ENCODE data around the gene TAF4. TPM values are rescaled to one million over a fixed set of nuclear protein-coding genes. Genes with fewer than 3 reads are reported as not detected.

Gene TAF4
- total RNA-seq, 2 donors from 2014 or later, result 17.8 to 19.5 TPM

- H3K36me3 Mint-ChIP-seq (ENCODE audit: low read depth), result no peaks in the 10 kb centered on the region
- H3K27ac Mint-ChIP-seq, result no peak overlapping the region
- no peak overlapping the region for H3K4me3 Mint-ChIP-seq
- H3K27me3 Mint-ChIP-seq, result no peaks in the 10 kb centered on the region
- DNase-seq (no peak), ATAC-seq (no peak)
- H3K9me3 ChIP-seq (ENCODE audit: control insufficient read depth, low read length, poor library complexity, severe bottlenecking), result no peaks in the 10 kb centered on the region
- H3K4me1 Mint-ChIP-seq, result peaks cover 8% of the 10 kb centered on the region
Measured at GRCh38 chr20:62014488-62014775, 51.2 kb downstream of the TAF4 start.

GRCh38 chr20:62012631-62013030 lies 53.0 kb downstream of the TAF4 start:
- DNase-seq (no peak), ATAC-seq (no peak)
- H3K27me3 Mint-ChIP-seq, result no peaks in the 10 kb centered on the region
- no peaks in the 10 kb centered on the region for H3K9me3 ChIP-seq (ENCODE audit: control insufficient read depth, low read length, poor library complexity, severe bottlenecking)
- peaks cover 4% of the 10 kb centered on the region for H3K36me3 Mint-ChIP-seq (ENCODE audit: low read depth)
- H3K4me3 Mint-ChIP-seq, result no peak overlapping the region
- H3K4me1 Mint-ChIP-seq, result peaks cover 9% of the 10 kb centered on the region
- H3K27ac Mint-ChIP-seq, result no peak overlapping the region

DNA sequence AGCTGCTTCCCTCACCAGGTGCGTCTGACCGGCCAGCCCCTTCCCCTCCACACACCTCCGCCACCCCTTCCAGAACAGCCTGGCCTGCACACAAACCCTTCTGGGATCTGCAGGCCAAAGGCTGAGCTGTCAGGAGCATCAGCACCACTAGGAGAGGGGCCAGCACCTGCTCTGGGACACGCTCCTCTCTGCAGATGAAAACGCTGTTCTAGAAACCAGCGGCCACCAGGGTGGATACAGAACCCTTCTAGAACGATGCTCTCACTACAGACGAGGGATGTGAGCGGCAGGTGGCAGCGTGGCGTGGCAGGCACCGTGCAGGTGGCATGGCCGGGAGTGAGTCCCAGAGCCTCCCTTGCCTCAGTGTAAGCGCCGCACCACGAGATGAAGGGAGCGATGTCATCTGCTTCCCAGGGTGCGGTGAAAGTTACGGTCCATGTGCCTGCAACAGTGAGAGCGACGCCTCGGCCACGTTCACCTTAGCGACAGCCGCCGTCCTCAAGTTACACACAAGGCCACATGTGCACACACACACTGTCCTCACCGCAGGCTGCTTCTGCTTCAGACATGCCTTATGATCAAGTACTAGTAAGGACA lies 53.6 kb downstream of the TAF4 start:
- DNase-seq (no peak), ATAC-seq (no peak)
- H3K9me3 ChIP-seq (ENCODE audit: control insufficient read depth, low read length, poor library complexity, severe bottlenecking), result no peaks in the 10 kb centered on the region
- Mint-ChIP-seq H3K4me1 (peaks cover 9% of the 10 kb centered on the region), H3K4me3 (no peak overlapping the region), H3K27me3 (no peaks in the 10 kb centered on the region), H3K36me3 (ENCODE audit: low read depth) (peaks cover 4% of the 10 kb centered on the region), H3K27ac (no peak overlapping the region)

DNA sequence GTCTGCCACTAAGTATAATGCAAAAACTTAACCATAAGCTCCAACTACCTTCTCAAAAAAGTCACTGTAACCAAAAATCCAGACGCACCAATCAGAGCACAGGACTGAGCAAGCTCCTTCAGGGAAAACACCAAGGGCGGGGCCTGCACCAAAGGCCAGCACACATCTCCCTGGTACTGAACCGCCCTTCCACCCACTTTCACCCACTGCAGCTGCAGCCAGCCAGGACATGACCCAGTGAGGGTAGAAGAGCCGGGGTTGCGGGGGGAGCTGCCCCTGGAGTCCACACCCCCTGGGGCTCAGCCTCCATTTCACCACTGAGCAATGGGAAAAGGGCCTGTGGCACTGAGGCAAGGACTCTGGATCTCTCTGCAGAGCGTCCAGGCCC lies 54.3 kb downstream of the TAF4 start:
- H3K27me3 Mint-ChIP-seq, result no peaks in the 10 kb centered on the region
- H3K9me3 ChIP-seq (ENCODE audit: control insufficient read depth, low read length, poor library complexity, severe bottlenecking), result no peaks in the 10 kb centered on the region
- H3K4me3 Mint-ChIP-seq, result no peak overlapping the region
- H3K4me1 Mint-ChIP-seq, result peaks cover 9% of the 10 kb centered on the region
- ATAC-seq (no peak), DNase-seq (no peak)
- H3K27ac Mint-ChIP-seq, result peak overlapping the region; percentile 43
- H3K36me3 Mint-ChIP-seq (ENCODE audit: low read depth), result peaks cover 4% of the 10 kb centered on the region

- DNase-seq (peak; percentile 40 to 58 (median 51)), ATAC-seq (peak; percentile 83)
- H3K9me3 ChIP-seq (ENCODE audit: control insufficient read depth, low read length, poor library complexity, severe bottlenecking), result no peaks in the 10 kb centered on the region
- Mint-ChIP-seq H3K4me3 (no peak overlapping the region), H3K36me3 (ENCODE audit: low read depth) (peaks cover 4% of the 10 kb centered on the region), H3K4me1 (peaks cover 12% of the 10 kb centered on the region), H3K27ac (peak overlapping the region; percentile 43), H3K27me3 (no peaks in the 10 kb centered on the region)
Measured at GRCh38 chr20:62010551-62011402, 54.9 kb downstream of the TAF4 start.

GRCh38 chr20:62009869-62010445 lies 55.7 kb downstream of the TAF4 start:
- Mint-ChIP-seq H3K27ac (no peak overlapping the region), H3K36me3 (ENCODE audit: low read depth) (peaks cover 4% of the 10 kb centered on the region), H3K4me3 (no peak overlapping the region), H3K4me1 (peaks cover 11% of the 10 kb centered on the region), H3K27me3 (no peaks in the 10 kb centered on the region)
- no peaks in the 10 kb centered on the region for H3K9me3 ChIP-seq (ENCODE audit: control insufficient read depth, low read length, poor library complexity, severe bottlenecking)
- no peak for DNase-seq
- ATAC-seq, result no peak

- no peak overlapping the region for H3K27ac Mint-ChIP-seq
- H3K9me3 ChIP-seq (ENCODE audit: control insufficient read depth, low read length, poor library complexity, severe bottlenecking), result no peaks in the 10 kb centered on the region
- peak overlapping the region; percentile 52 for H3K4me3 Mint-ChIP-seq
- peaks cover 11% of the 10 kb centered on the region for H3K4me1 Mint-ChIP-seq
- H3K36me3 Mint-ChIP-seq (ENCODE audit: low read depth), result peaks cover 4% of the 10 kb centered on the region
- H3K27me3 Mint-ChIP-seq, result no peaks in the 10 kb centered on the region
- DNase-seq (no peak), ATAC-seq (no peak)
Measured at GRCh38 chr20:62009322-62009721, 56.4 kb downstream of the TAF4 start.

DNA sequence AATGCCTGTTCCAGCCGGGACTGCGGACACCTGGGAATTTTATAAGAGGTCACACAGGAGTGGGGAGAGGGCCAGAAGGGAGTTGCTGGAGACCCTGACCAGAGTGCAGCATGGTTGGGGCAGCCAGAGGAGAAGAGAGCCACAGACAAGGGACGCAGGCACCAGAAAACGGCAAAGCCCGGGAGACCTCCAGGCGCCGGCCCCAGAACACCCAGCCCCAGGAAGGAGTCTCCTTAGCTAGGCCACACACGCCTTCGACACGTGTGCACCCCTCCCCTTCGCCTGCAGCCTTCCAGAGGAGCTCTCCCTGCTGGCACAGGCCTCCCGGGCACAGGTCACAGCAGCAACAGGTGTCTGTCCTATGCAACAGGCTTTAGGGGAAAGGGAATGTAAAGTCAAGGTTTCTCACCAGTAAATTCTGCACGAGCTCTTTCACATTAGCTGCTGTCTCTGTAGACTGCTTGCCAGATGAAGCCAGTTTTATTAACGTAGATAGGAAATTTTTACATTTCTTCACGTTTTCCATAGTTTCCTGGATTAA lies 57.0 kb downstream of the TAF4 start:
- Mint-ChIP-seq H3K4me3 (no peak overlapping the region), H3K27me3 (no peaks in the 10 kb centered on the region), H3K4me1 (peaks cover 11% of the 10 kb centered on the region), H3K36me3 (ENCODE audit: low read depth) (peaks cover 4% of the 10 kb centered on the region), H3K27ac (no peak overlapping the region)
- ATAC-seq, result no peak
- no peaks in the 10 kb centered on the region for H3K9me3 ChIP-seq (ENCODE audit: control insufficient read depth, low read length, poor library complexity, severe bottlenecking)
- DNase-seq, result no peak

- DNase-seq, result no peak
- H3K27ac Mint-ChIP-seq, result no peak overlapping the region
- ATAC-seq, result no peak
Measured at GRCh38 chr20:62007127-62007647, 58.5 kb downstream of the TAF4 start.

GRCh38 chr20:62006482-62006881 lies 59.2 kb downstream of the TAF4 start:
- H3K27me3 Mint-ChIP-seq, result no peaks in the 10 kb centered on the region
- peaks cover 11% of the 10 kb centered on the region for H3K4me1 Mint-ChIP-seq
- H3K9me3 ChIP-seq (ENCODE audit: control insufficient read depth, low read length, poor library complexity, severe bottlenecking), result no peaks in the 10 kb centered on the region
- H3K27ac Mint-ChIP-seq, result no peak overlapping the region
- ATAC-seq (no peak), DNase-seq (no peak)
- no peak overlapping the region for H3K4me3 Mint-ChIP-seq
- H3K36me3 Mint-ChIP-seq (ENCODE audit: low read depth), result peaks cover 7% of the 10 kb centered on the region

More at GRCh38 chr20:62007127-62007647, 58.5 kb downstream of the TAF4 start:
- no peak overlapping the region for H3K4me3 Mint-ChIP-seq
- H3K4me1 Mint-ChIP-seq, result peaks cover 11% of the 10 kb centered on the region
- peaks cover 4% of the 10 kb centered on the region for H3K36me3 Mint-ChIP-seq (ENCODE audit: low read depth)
- H3K27me3 Mint-ChIP-seq, result no peaks in the 10 kb centered on the region
- H3K9me3 ChIP-seq (ENCODE audit: control insufficient read depth, low read length, poor library complexity, severe bottlenecking), result no peaks in the 10 kb centered on the region

- no peak overlapping the region for H3K27ac Mint-ChIP-seq
Measured at GRCh38 chr20:62004614-62005013, 61.1 kb downstream of the TAF4 start.

DNA sequence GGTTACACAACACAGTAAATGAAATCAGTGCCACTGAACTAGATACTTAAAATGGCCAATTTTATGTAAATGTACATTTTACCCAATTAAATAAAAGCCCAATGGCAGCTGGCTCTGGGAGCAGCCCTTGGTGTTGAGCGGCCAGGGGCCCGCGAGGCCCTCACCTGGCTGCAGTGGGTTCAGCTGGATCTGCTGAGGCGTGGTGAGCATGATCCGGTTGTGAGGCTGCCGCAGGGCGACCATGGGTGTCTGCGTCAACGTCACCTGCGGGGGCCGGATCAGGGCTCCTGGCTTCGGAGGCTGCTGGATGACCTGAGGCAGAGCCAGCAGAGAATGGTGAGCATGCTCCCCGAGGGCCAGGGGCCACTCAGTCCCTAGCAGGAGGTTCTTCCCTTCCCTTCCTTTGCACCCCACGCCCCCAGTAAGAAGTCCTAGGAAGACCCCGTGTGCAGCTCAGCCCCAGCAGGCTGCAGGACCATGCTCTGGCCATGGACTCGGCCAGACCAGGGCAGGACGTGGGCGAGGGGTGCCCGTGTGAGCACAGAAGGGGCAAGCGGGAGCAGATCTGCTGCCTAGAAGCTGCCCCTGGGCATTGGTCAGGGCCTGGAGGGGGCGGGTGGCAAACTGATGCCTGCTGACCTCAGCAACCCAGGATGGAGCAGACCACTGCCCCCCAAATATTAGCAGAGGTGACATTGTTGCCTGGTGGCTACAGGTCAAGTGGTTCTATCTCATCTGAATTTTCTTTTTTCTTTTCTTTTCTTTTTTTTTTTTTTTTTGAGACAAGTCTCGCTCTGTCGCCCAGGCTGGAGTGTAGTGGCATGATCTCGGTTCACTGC lies 61.9 kb downstream of the TAF4 start:
- H3K36me3 Mint-ChIP-seq (ENCODE audit: low read depth), result peaks cover 10% of the 10 kb centered on the region
- no peaks in the 10 kb centered on the region for H3K9me3 ChIP-seq (ENCODE audit: control insufficient read depth, low read length, poor library complexity, severe bottlenecking)
- H3K27me3 Mint-ChIP-seq, result no peaks in the 10 kb centered on the region
- H3K4me3 Mint-ChIP-seq, result no peak overlapping the region
- peaks cover 8% of the 10 kb centered on the region for H3K4me1 Mint-ChIP-seq
- H3K27ac Mint-ChIP-seq, result no peak overlapping the region
- ATAC-seq (no peak), DNase-seq (no peak)

More at GRCh38 chr20:62004614-62005013, 61.1 kb downstream of the TAF4 start:
- H3K4me3 Mint-ChIP-seq, result no peak overlapping the region
- ATAC-seq, result no peak
- no peaks in the 10 kb centered on the region for H3K9me3 ChIP-seq (ENCODE audit: control insufficient read depth, low read length, poor library complexity, severe bottlenecking)
- no peaks in the 10 kb centered on the region for H3K27me3 Mint-ChIP-seq
- peaks cover 7% of the 10 kb centered on the region for H3K36me3 Mint-ChIP-seq (ENCODE audit: low read depth)
- peaks cover 8% of the 10 kb centered on the region for H3K4me1 Mint-ChIP-seq
- no peak for DNase-seq

Measured in T-helper 17 cell (primary cell).